OCI-LY1 (cell line): ENCODE data around the gene FOXK1.

Experiments used
- H2AFZ ChIP-seq: fragments of 200-600 bp; sonication (generic), shearing (Covaris generic); 2 replicates; pipeline ENCODE4 v1.6.0; 2014; ENCODE audit warnings: antibody characterized with exemption, mild to moderate bottlenecking, low read length
- H3F3A ChIP-seq: fragments of 200-600 bp; sonication (generic), shearing (Covaris generic); 2 replicates; pipeline ENCODE4 v1.6.0; 2014; ENCODE audit warnings: mild to moderate bottlenecking, antibody characterized with exemption, low read length, moderate library complexity; ENCODE audit not compliant: insufficient read depth
- H3K27ac ChIP-seq: fragments of 200-600 bp; sonication (generic); 2 replicates; pipeline ENCODE4 v1.5.1; 2014; ENCODE audit warnings: low read length, mixed run types, mild to moderate bottlenecking, low read depth; ENCODE audit not compliant: poor library complexity, severe bottlenecking
- H3K27me3 ChIP-seq: fragments of 200-600 bp; sonication (generic); 2 replicates; pipeline ENCODE4 v1.6.0; 2014; ENCODE audit warnings: antibody characterized with exemption, mild to moderate bottlenecking, low read length, moderate library complexity; ENCODE audit not compliant: insufficient read depth
- H3K36me3 ChIP-seq: fragments of 200-600 bp; sonication (generic); 2 replicates; pipeline ENCODE4 v1.6.1; 2014; ENCODE audit warnings: mild to moderate bottlenecking, antibody characterized with exemption, low read length, moderate library complexity, mixed read lengths; ENCODE audit not compliant: insufficient read depth
- H3K4me1 ChIP-seq: fragments of 200-600 bp; sonication (generic); 2 replicates; pipeline ENCODE4 v1.5.1; 2014; ENCODE audit warnings: mild to moderate bottlenecking, low read length, moderate library complexity; ENCODE audit not compliant: insufficient read depth, severe bottlenecking
- H3K4me2 ChIP-seq: fragments of 200-600 bp; sonication (generic), shearing (Covaris generic); 2 replicates; pipeline ENCODE4 v1.6.1; 2014; ENCODE audit warnings: low read length
- H3K4me3 ChIP-seq: fragments of 200-600 bp; sonication (generic); 2 replicates; pipeline ENCODE4 v1.5.1; 2014; ENCODE audit warnings: low read length, low read depth, mild to moderate bottlenecking, mixed read lengths; ENCODE audit not compliant: poor library complexity, severe bottlenecking
- H3K79me2 ChIP-seq: fragments of 200-600 bp; shearing (Covaris generic); 2 replicates; pipeline ENCODE4 v1.6.1; 2016; ENCODE audit warnings: mixed run types, low read length, mixed read lengths; ENCODE audit not compliant: insufficient read depth
- H3K9ac ChIP-seq: fragments of 200-600 bp; sonication (generic), shearing (Covaris generic); 2 replicates; pipeline ENCODE4 v1.6.1; 2014; ENCODE audit warnings: mild to moderate bottlenecking, low read length, mixed read lengths
- H3K9me2 ChIP-seq: fragments of 200-600 bp; sonication (generic), shearing (Covaris generic); 2 replicates; pipeline ENCODE4 v1.6.1; 2014; ENCODE audit warnings: low read depth, mild to moderate bottlenecking, low read length, mixed read lengths
- H3K9me3 ChIP-seq: fragments of 200-600 bp; shearing (Covaris generic); 2 replicates; pipeline ENCODE4 v1.6.1; 2014; ENCODE audit warnings: low read length, mixed read lengths
- H4K20me1 ChIP-seq: fragments of 200-600 bp; sonication (generic), shearing (Covaris generic); 2 replicates; pipeline ENCODE4 v1.6.0; 2016; ENCODE audit warnings: mild to moderate bottlenecking, low read length; ENCODE audit not compliant: insufficient read depth
- EZH2 ChIP-seq: fragments of 200-600 bp; sonication (generic), shearing (Covaris generic); IDR thresholded peaks from 2 replicates; pipeline ENCODE4 v1.8.0; 2017; ENCODE audit warnings: borderline replicate concordance, mixed run types, mild to moderate bottlenecking, antibody characterized with exemption, low read length, moderate library complexity, mixed read lengths
- TF ChIP-seq, protein P1 (sequence below): fragments of 200-600 bp; sonication (generic), shearing (Covaris generic); IDR thresholded peaks from 2 replicates; pipeline ENCODE4 v1.5.1; 2017; ENCODE audit warnings: mild to moderate bottlenecking, antibody characterized with exemption, low read length, moderate library complexity, mixed read lengths

The FOXK1 gene

DNA sequence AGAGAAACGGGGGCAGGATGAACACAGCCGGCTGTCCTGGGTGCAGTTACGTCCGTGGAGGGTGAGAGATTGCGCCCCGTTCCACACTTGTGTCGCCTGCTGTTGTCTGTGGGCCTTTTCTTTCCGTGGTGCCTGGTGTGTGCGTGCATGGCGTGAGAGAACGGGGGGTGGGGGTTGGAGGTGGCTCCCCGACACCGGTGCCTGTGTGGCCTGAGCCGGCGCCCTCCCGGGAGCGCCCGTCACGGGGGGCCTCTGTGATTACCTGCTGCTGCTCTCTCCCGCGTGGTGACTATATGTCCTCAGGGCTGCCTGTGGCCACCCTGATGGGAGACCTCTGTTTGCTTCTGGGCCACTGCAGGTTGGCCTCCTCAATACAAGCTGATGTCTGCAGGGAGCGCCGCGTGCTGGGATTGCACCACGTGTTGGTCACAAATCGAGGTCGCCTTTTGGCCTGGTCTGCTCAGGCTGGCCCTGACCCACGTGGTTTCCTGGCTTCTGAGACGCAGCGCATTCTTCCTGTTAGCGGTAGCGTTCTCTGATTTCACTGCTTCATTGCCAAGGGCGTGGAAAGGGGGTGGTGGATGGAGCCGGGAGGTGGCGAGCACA, 82.4 kb downstream of the FOXK1 start:
- Histone ChIP-seq H3K4me1 (no peaks in the 10 kb centered on the region), H3K4me2 (no peak overlapping the region), H3K9ac (no peak overlapping the region), H3K36me3 (peaks cover 42% of the 10 kb centered on the region), H3K4me3 (no peak overlapping the region), H4K20me1 (no peaks in the 10 kb centered on the region), H3K9me3 (no peaks in the 10 kb centered on the region), H3K79me2 (no peaks in the 10 kb centered on the region), H3K27me3 (no peaks in the 10 kb centered on the region), H3F3A (no peaks in the 10 kb centered on the region), H3K9me2 (no peaks in the 10 kb centered on the region), H3K27ac (no peak overlapping the region), H2AFZ (no peak overlapping the region)
- TF ChIP-seq, protein P1, sequence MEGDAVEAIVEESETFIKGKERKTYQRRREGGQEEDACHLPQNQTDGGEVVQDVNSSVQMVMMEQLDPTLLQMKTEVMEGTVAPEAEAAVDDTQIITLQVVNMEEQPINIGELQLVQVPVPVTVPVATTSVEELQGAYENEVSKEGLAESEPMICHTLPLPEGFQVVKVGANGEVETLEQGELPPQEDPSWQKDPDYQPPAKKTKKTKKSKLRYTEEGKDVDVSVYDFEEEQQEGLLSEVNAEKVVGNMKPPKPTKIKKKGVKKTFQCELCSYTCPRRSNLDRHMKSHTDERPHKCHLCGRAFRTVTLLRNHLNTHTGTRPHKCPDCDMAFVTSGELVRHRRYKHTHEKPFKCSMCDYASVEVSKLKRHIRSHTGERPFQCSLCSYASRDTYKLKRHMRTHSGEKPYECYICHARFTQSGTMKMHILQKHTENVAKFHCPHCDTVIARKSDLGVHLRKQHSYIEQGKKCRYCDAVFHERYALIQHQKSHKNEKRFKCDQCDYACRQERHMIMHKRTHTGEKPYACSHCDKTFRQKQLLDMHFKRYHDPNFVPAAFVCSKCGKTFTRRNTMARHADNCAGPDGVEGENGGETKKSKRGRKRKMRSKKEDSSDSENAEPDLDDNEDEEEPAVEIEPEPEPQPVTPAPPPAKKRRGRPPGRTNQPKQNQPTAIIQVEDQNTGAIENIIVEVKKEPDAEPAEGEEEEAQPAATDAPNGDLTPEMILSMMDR = no peak
- no peak for TF ChIP-seq EZH2

DNA sequence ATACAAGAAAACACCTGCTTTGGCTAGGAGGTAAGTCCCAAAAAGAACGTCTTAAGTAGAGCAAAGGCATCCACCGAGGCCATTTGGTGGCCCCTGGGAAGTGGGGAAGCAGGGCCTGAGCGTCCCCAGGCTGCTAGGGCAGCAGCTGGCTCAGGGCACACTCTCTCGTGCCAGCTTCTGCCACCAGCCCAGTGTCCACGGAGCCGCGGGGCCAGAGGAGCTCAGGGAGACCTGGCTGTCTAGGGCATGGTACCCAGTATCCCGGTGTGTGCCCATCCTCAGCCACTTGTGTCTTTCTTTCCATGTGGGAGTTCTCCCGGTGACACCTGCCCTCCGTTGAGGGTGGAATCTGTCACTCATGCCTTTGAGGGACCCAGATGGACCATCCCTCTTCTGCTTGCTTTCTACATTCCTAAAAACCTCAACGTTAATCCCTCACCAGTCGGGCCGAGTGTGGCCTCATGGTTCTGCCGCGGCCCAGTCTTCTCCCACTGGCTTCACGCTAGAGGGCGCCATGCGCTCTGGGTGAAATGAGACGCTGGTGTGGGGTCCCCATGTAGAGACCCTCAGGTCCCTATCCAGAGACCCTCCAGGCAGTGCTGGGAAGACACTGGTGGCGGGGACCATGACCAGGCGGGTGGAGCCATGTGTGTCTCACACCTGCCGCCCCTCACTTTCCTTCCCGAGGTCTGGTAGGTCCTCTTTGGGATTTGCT, 83.8 kb downstream of the FOXK1 start:
- Histone ChIP-seq H3K9me2 (no peaks in the 10 kb centered on the region), H3K27me3 (no peaks in the 10 kb centered on the region)
- no peak for TF ChIP-seq EZH2
- TF ChIP-seq, protein P1 = 0 out of 2 replicates have a peak, but pooled peaks have one; percentile 9

DNA sequence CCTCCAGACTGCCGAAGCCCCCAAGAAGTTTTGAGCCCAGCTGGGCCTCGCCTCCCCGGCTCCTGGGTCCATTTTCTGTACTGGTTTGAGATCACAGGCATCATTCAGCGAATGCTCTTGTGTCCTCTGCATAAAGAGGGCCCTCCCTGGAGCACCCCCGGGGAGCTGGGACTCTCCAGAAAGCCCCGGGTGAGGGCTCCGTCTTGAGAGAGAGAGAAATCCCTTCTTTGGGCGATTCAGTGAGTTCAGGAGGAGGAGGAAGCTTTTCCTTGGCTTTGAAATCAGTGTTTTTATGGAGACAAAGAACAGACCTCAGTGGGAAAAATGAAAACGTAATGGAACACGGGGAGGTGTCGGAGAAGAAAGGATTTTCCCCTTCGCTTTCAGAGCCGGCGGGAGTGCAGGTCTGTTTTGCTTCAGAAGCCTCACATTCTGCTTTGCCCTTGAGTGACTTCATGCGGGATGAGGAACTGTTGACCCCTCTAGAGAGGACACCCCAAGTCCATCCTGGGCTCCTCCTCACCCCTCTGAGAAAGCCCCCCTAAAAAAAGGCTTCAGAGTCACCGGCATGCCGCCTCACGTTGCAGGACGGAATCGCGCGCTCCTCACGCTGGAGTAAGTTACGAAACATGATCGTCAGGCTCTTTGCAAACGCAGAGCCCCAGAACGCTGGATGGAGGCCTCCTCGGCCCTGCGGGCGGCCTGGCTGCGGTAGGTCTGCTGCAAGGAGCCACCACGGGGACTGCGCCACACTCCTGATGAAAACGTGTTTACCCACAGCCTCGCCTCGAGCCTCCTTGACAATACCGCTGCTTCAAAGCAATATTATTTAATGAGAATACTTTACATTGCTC, 84.8 kb downstream of the FOXK1 start:
- Histone ChIP-seq H3K4me3 (no peak overlapping the region), H3K36me3 (peaks cover 22% of the 10 kb centered on the region), H2AFZ (no peak overlapping the region), H3K9me3 (no peaks in the 10 kb centered on the region), H3K4me2 (no peak overlapping the region), H3K27ac (no peak overlapping the region), H3K9me2 (no peaks in the 10 kb centered on the region), H3K27me3 (no peaks in the 10 kb centered on the region), H3K4me1 (no peaks in the 10 kb centered on the region), H4K20me1 (no peaks in the 10 kb centered on the region), H3K9ac (no peak overlapping the region), H3F3A (no peaks in the 10 kb centered on the region), H3K79me2 (no peaks in the 10 kb centered on the region)
- TF ChIP-seq, protein P1 = no peak
- no peak for TF ChIP-seq EZH2

More for the DNA sequence above, 83.8 kb downstream of the FOXK1 start:
- Histone ChIP-seq H3K4me2 (no peak overlapping the region), H3F3A (no peaks in the 10 kb centered on the region), H3K36me3 (peaks cover 30% of the 10 kb centered on the region), H3K4me1 (no peaks in the 10 kb centered on the region), H3K9ac (no peak overlapping the region), H3K9me3 (no peaks in the 10 kb centered on the region), H3K79me2 (no peaks in the 10 kb centered on the region), H4K20me1 (no peaks in the 10 kb centered on the region), H2AFZ (no peak overlapping the region), H3K4me3 (no peak overlapping the region), H3K27ac (no peak overlapping the region)
